ENCODE results near the gene KRT1.

- TF ChIP-seq REST (IDR thresholded peaks at IDR 0.05; ENCODE audit: insufficient read depth in 1 of 2, low read depth in 2 of 2, low read length in 2 of 2) (no peak), POLR2AphosphoS5 (IDR thresholded peaks at IDR 0.05; ENCODE audit: low read depth, low read length) (no peak), SIN3A (IDR thresholded peaks at IDR 0.05; ENCODE audit: borderline replicate concordance, insufficient read depth, low read length) (no peak), TAF1 (IDR thresholded peaks at IDR 0.05; ENCODE audit: borderline replicate concordance, insufficient read depth, low read length) (no peak)
Observed at GRCh38 chr12:52660934-52661499, 19.2 kb downstream of the KRT1 start.
